HepG2 (cell line): ENCODE results near the gene PLCXD1. TPM values are rescaled to one million over a fixed set of nuclear protein-coding genes. Genes with fewer than 3 reads are reported as not detected.

Experiments used
- ARID5B ChIP-seq: IDR thresholded peaks from 2 replicates; pipeline ENCODE4 v1.4.0; 2020; ENCODE audit warnings: mild to moderate bottlenecking, missing genetic modification reagents
- BRCA1 ChIP-seq: sonication (generic); formaldehyde crosslinking; IDR thresholded peaks from 2 replicates; pipeline ENCODE4 v1.4.0; 2020; ENCODE audit warnings: missing genetic modification reagents
- CAMTA2 ChIP-seq: sonication (generic); formaldehyde crosslinking; IDR thresholded peaks from 2 replicates; pipeline ENCODE4 v1.4.0; 2020; ENCODE audit warnings: mild to moderate bottlenecking, missing genetic modification reagents, borderline replicate concordance
- CCDC6 ChIP-seq: sonication (generic); formaldehyde crosslinking; IDR thresholded peaks from 2 replicates; pipeline ENCODE4 v1.8.1; 2022; ENCODE audit warnings: mild to moderate bottlenecking, missing genetic modification reagents, moderate library complexity
- POLR2AphosphoS5 ChIP-seq: IDR thresholded peaks from 2 replicates; pipeline ENCODE4 v1.6.1; 2012; ENCODE audit warnings: low read depth, low read length
- POLR2G ChIP-seq: fragments of 200-400 bp; formaldehyde crosslinking; IDR thresholded peaks from 2 replicates; pipeline ENCODE4 v1.6.1; 2018; ENCODE audit warnings: mild to moderate bottlenecking, low read depth, low read length, moderate library complexity
- SALL1 ChIP-seq: sonication (generic); formaldehyde crosslinking; IDR thresholded peaks from 2 replicates; pipeline ENCODE4 v1.8.0; 2022; ENCODE audit warnings: mild to moderate bottlenecking, missing genetic modification reagents
- SMC3 ChIP-seq: IDR thresholded peaks from 2 replicates; pipeline ENCODE4 v1.6.1; 2011; ENCODE audit warnings: low read length, improper control_type of control experiment
- THYN1 ChIP-seq: sonication (generic); formaldehyde crosslinking; IDR thresholded peaks from 2 replicates; pipeline ENCODE4 v1.8.1; 2023; ENCODE audit warnings: low read depth, mild to moderate bottlenecking, moderate library complexity, missing genetic modification reagents, borderline replicate concordance
- ZNF33B ChIP-seq: sonication (generic); formaldehyde crosslinking; IDR thresholded peaks from 2 replicates; pipeline ENCODE4 v1.5.1; 2020; ENCODE audit warnings: mild to moderate bottlenecking, missing genetic modification reagents
- ZNF672 ChIP-seq: sonication (generic); formaldehyde crosslinking; IDR thresholded peaks from 2 replicates; pipeline ENCODE4 v1.8.1; 2022; ENCODE audit warnings: missing genetic modification reagents
- ZNF878 ChIP-seq: sonication (generic); formaldehyde crosslinking; IDR thresholded peaks from 2 replicates; pipeline ENCODE4 v1.8.1; 2023; ENCODE audit warnings: mild to moderate bottlenecking, missing genetic modification reagents, moderate library complexity
- polyA plus RNA-seq, 8 experiments: library from polyadenylated mRNA; depleted of rRNA in 3 of 8; stranded (reverse) in 7 of 8; unstranded in 1 of 8; fragments of >200 nt; fragmentation: Illumina TruSeq in 4 of 8; extraction: Trizol in 4 of 8; gene quantifications; 2 replicates each; pipeline versions ENCODE4 v1.2.1 to v1.2.3, GENCODE V29; 2011 to 2016; ENCODE audit warnings: low read depth in 4 of 8, missing spikeins in 1 of 8, mixed read lengths in 1 of 8; ENCODE audit not compliant: insufficient read depth in 1 of 8
- total RNA-seq, 5 experiments: library from RNA; depleted of rRNA; stranded (reverse); fragments of >200 nt; fragmentation: Illumina TruSeq; extraction: Trizol; gene quantifications; 2 replicates each; pipeline ENCODE4 v1.2.3, GENCODE V29; 2016; ENCODE audit warnings: low read depth in 1 of 5
- TF ChIP-seq, protein P1 (sequence below): sonication (generic); formaldehyde crosslinking; IDR thresholded peaks from 2 replicates; pipeline ENCODE4 v1.4.0; 2020; ENCODE audit warnings: missing genetic modification reagents
- TF ChIP-seq, protein P2 (sequence below): sonication (generic); formaldehyde crosslinking; IDR thresholded peaks from 2 replicates; pipeline ENCODE4 v1.4.0; 2020; ENCODE audit warnings: low read depth, missing genetic modification reagents
- TF ChIP-seq, protein P3 (sequence below): sonication (generic); formaldehyde crosslinking; IDR thresholded peaks from 2 replicates; pipeline ENCODE4 v1.9.0; 2022; ENCODE audit warnings: low read depth, missing genetic modification reagents
- TF ChIP-seq, protein P4 (sequence below): sonication (generic); IDR thresholded peaks from 2 replicates; pipeline ENCODE4 v1.6.1; 2016; ENCODE audit warnings: low read depth, borderline replicate concordance

Gene PLCXD1
- total and polyA plus RNA-seq, 2 of the 13 experiments (the other 11 are each of a cell fraction or from before 2014, with no cell fraction given) = 87.7 to 153 TPM

- TF ChIP-seq THYN1 (CRISPR knock-in tag) = no peak
- TF ChIP-seq SMC3 = no peak
- no peak for TF ChIP-seq ZNF672 (CRISPR knock-in tag)
- no peak for TF ChIP-seq CAMTA2 (CRISPR knock-in tag)
- no peak for TF ChIP-seq ZNF878 (CRISPR knock-in tag)
- no peak for TF ChIP-seq CCDC6
- TF ChIP-seq POLR2AphosphoS5 = peak; percentile 28; the same call in 1 of the 2 replicates
- peak; percentile 7; the same call in 1 of the 2 replicates for TF ChIP-seq ARID5B (CRISPR knock-in tag)
- peak; percentile 46; the same call in 1 of the 2 replicates for TF ChIP-seq POLR2G
- TF ChIP-seq, protein P1, sequence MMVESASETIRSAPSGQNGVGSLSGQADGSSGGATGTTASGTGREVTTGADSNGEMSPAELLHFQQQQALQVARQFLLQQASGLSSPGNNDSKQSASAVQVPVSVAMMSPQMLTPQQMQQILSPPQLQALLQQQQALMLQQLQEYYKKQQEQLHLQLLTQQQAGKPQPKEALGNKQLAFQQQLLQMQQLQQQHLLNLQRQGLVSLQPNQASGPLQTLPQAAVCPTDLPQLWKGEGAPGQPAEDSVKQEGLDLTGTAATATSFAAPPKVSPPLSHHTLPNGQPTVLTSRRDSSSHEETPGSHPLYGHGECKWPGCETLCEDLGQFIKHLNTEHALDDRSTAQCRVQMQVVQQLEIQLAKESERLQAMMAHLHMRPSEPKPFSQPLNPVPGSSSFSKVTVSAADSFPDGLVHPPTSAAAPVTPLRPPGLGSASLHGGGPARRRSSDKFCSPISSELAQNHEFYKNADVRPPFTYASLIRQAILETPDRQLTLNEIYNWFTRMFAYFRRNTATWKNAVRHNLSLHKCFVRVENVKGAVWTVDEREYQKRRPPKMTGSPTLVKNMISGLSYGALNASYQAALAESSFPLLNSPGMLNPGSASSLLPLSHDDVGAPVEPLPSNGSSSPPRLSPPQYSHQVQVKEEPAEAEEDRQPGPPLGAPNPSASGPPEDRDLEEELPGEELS (CRISPR knock-in tag) = peak; percentile 10; the same call in 1 of the 2 replicates
- no peak for TF ChIP-seq ZNF33B (CRISPR knock-in tag)
- TF ChIP-seq, protein P2, sequence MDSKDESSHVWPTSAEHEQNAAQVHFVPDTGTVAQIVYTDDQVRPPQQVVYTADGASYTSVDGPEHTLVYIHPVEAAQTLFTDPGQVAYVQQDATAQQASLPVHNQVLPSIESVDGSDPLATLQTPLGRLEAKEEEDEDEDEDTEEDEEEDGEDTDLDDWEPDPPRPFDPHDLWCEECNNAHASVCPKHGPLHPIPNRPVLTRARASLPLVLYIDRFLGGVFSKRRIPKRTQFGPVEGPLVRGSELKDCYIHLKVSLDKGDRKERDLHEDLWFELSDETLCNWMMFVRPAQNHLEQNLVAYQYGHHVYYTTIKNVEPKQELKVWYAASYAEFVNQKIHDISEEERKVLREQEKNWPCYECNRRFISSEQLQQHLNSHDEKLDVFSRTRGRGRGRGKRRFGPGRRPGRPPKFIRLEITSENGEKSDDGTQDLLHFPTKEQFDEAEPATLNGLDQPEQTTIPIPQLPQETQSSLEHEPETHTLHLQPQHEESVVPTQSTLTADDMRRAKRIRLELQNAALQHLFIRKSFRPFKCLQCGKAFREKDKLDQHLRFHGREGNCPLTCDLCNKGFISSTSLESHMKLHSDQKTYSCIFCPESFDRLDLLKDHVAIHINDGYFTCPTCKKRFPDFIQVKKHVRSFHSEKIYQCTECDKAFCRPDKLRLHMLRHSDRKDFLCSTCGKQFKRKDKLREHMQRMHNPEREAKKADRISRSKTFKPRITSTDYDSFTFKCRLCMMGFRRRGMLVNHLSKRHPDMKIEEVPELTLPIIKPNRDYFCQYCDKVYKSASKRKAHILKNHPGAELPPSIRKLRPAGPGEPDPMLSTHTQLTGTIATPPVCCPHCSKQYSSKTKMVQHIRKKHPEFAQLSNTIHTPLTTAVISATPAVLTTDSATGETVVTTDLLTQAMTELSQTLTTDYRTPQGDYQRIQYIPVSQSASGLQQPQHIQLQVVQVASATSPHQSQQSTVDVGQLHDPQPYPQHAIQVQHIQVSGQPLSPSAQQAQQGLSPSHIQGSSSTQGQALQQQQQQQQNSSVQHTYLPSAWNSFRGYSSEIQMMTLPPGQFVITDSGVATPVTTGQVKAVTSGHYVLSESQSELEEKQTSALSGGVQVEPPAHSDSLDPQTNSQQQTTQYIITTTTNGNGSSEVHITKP (CRISPR knock-in tag) = peak; percentile 95
- no peak for TF ChIP-seq BRCA1
- TF ChIP-seq SALL1 (CRISPR knock-in tag) = peak; percentile 53; the same call in 1 of the 2 replicates
- TF ChIP-seq, protein P3, sequence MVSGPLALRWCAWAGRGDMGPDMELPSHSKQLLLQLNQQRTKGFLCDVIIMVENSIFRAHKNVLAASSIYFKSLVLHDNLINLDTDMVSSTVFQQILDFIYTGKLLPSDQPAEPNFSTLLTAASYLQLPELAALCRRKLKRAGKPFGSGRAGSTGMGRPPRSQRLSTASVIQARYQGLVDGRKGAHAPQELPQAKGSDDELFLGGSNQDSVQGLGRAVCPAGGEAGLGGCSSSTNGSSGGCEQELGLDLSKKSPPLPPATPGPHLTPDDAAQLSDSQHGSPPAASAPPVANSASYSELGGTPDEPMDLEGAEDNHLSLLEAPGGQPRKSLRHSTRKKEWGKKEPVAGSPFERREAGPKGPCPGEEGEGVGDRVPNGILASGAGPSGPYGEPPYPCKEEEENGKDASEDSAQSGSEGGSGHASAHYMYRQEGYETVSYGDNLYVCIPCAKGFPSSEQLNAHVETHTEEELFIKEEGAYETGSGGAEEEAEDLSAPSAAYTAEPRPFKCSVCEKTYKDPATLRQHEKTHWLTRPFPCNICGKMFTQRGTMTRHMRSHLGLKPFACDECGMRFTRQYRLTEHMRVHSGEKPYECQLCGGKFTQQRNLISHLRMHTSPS (CRISPR knock-in tag) = no peak
- TF ChIP-seq, protein P4, sequence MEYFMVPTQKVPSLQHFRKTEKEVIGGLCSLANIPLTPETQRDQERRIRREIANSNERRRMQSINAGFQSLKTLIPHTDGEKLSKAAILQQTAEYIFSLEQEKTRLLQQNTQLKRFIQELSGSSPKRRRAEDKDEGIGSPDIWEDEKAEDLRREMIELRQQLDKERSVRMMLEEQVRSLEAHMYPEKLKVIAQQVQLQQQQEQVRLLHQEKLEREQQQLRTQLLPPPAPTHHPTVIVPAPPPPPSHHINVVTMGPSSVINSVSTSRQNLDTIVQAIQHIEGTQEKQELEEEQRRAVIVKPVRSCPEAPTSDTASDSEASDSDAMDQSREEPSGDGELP = peak; percentile 78; the same call in 1 of the 2 replicates
These were observed at the start of gene PLCXD1 (continued) for GRCh38 chrX:281166-281999.
